Measurements from ENCODE around the gene SLC22A3.
"Not testable (repeated sequence)": the region's sequence is repeated elsewhere in the genome, so short reads cannot be mapped to it uniquely, and the experiment has no call there.

SLC22A3 gene, protein sequence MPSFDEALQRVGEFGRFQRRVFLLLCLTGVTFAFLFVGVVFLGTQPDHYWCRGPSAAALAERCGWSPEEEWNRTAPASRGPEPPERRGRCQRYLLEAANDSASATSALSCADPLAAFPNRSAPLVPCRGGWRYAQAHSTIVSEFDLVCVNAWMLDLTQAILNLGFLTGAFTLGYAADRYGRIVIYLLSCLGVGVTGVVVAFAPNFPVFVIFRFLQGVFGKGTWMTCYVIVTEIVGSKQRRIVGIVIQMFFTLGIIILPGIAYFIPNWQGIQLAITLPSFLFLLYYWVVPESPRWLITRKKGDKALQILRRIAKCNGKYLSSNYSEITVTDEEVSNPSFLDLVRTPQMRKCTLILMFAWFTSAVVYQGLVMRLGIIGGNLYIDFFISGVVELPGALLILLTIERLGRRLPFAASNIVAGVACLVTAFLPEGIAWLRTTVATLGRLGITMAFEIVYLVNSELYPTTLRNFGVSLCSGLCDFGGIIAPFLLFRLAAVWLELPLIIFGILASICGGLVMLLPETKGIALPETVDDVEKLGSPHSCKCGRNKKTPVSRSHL

DNA sequence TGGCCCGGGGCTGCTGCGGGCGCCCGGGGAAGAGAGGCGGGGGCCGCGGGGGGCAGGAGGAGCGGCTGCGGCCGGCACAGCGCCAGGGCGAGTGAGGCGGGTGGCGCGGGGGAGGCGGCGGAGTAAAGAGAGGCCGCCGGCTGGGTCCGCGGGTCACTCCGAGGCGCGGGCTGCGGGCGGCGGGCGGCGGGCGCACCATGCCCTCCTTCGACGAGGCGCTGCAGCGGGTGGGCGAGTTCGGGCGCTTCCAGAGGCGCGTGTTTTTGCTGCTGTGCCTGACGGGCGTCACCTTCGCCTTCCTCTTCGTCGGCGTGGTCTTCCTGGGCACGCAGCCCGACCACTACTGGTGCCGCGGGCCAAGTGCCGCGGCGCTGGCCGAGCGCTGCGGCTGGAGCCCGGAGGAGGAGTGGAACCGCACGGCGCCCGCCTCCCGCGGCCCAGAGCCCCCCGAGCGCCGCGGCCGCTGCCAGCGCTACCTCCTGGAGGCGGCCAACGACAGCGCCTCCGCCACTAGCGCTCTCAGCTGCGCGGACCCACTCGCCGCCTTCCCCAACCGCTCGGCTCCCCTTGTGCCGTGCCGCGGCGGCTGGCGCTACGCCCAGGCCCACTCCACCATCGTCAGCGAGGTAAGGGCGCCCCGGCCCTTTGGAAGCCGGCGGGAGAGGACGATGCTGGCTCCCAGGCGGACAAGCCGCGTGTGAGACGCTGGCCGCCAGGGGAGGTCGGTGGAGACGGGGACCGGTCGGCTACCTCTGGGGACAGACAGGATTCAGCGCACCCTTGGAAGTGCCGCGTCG is at the start of gene SLC22A3:
Gene SLC22A3 (plus strand): TSS at position 156 of the 797 bp plus-strand sequence. CDS start 42 bp downstream, at position 198.
- Histone ChIP-seq H3K27me3 (ENCODE audit: insufficient read depth, low read length) (peaks cover 71% of the 10 kb centered on the region), H3K36me3 (ENCODE audit: insufficient read depth, low read length) (no peaks in the 10 kb centered on the region), H3K4me1 (ENCODE audit: insufficient read depth, low read length) (peaks cover 6% of the 10 kb centered on the region), H3K9me3 (ENCODE audit: low read length) (peaks cover 2% of the 10 kb centered on the region), H3K4me3 (ENCODE audit: low read length) (peak within 1 kb of the TSS; percentile 6), H2AFZ (ENCODE audit: low read depth, low read length) (peak within 1 kb of the TSS; percentile 85)

DNA sequence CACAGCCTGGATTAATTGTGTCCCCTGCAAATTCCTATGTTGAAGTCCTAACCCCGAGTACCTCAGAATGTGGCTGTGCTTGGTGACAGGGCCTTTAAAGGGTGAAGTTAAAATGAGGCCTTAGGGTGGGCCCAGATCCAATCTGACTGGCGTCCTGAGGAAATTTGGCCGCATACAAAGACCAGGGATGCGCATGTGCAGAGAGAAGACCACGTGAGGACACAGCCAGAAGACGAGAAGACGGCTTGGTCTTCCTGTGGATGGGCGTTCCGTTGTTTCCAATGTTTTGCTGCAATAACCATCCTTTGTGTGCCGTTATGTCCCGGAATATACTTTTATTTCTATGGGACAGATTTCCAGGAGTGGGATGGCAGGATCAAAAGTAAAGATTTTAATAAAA is 48.6 kb upstream of the SLC22A3 start:
- Histone ChIP-seq H3K4me1 (ENCODE audit: insufficient read depth, low read length) (no peaks in the 10 kb centered on the region), H3K9me3 (ENCODE audit: low read length) (no peaks in the 10 kb centered on the region), H3K4me3 (ENCODE audit: low read length) (no peak overlapping the region), H2AFZ (ENCODE audit: low read depth, low read length) (no peak overlapping the region), H3K27me3 (ENCODE audit: insufficient read depth, low read length) (no peaks in the 10 kb centered on the region), H3K36me3 (ENCODE audit: insufficient read depth, low read length) (no peaks in the 10 kb centered on the region)

DNA sequence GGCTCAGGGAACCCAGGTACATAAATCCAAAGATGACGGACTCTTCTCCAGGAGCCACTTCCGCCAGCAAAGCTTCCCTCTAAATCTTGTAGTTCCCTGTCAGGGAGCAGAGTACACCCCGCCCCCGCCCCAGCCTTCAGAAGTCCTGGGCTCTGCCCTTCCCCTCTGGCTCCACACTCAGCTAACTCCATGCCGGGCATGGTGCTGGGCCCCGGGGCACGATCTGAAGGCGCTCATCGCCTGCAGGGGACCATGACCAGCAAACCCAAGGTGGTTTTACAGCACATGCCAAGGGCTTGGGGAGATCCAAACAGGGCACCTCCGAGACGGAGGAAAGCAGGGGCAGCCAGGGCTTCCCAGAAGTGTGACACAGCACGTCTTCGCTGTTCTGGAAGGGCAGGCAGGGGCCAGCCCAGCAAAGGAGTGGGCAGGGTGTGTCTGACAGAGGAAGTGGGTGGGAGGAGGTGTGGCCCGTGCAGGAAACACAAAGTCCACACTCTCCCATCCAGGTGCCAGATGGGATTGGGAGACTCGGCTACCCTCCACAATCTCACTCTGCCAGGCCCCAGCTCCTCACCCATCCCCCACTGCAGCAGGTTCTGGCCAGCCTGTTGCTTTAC is 48.0 kb upstream of the SLC22A3 start:
- no peaks in the 10 kb centered on the region for H3K27me3 ChIP-seq (ENCODE audit: insufficient read depth, low read length)
- no peaks in the 10 kb centered on the region for H3K9me3 ChIP-seq (ENCODE audit: low read length)
- H3K4me1 ChIP-seq (ENCODE audit: insufficient read depth, low read length) = no peaks in the 10 kb centered on the region
- H3K36me3 ChIP-seq (ENCODE audit: insufficient read depth, low read length) = no peaks in the 10 kb centered on the region
- H3K4me3 ChIP-seq (ENCODE audit: low read length) = no peak overlapping the region
- H2AFZ ChIP-seq (ENCODE audit: low read depth, low read length) = no peak overlapping the region

DNA sequence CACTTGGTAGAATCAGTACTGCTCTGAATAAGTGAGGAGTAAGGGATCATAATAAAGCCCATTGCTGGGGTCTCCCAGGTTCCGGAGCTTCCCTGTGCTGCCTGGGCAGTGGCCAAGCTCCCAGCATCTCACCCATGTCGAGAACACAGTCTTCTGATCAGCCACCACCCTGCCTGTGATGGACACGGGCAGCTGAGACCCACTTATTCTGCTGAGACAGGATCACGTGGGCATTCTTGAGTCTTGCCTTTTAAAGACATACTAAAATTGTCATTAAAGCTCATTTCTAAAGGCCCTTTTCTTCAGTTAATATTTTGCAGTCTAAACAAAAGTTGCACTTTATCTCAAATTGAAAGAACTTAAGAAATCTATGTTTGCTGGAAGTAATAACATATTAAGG is 46.8 kb upstream of the SLC22A3 start:
- Histone ChIP-seq H3K4me1 (ENCODE audit: insufficient read depth, low read length) (no peaks in the 10 kb centered on the region), H3K36me3 (ENCODE audit: insufficient read depth, low read length) (no peaks in the 10 kb centered on the region), H2AFZ (ENCODE audit: low read depth, low read length) (no peak overlapping the region), H3K27me3 (ENCODE audit: insufficient read depth, low read length) (no peaks in the 10 kb centered on the region), H3K4me3 (ENCODE audit: low read length) (no peak overlapping the region), H3K9me3 (ENCODE audit: low read length) (no peaks in the 10 kb centered on the region)

DNA sequence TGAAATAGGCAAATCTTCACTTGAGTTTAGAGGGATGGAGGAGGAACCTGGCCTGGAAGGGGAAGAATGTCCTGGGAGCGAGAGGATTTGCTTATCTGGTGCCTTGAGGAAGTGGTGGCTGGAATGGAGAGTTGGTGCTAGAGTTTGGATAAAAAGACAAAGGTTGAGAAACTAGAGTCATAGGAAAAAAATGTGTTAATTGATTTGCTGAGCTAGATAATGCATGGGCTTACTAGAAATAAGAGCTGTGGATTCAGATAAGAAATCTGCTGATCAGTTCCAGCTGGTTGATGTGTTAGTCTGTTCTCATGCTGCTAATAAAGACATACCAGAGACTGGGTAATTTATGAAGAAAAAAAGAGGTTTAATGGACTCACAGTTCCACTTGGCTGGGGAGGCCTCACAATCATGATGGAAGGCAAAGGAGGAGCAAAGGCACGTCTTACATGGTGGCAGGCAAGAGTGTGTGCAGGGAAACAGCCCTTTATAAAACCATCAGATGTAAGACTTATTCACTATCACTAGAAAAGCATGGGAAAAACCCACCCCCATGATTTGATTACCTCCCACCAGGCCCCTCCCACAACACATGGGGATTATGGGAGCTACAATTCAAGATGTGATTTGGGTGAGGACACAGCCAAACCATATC is 45.6 kb upstream of the SLC22A3 start:
- H3K9me3 ChIP-seq (ENCODE audit: low read length); H3K27me3 ChIP-seq (ENCODE audit: insufficient read depth, low read length); H2AFZ ChIP-seq (ENCODE audit: low read depth, low read length); H3K4me3 ChIP-seq (ENCODE audit: low read length); H3K4me1 ChIP-seq (ENCODE audit: insufficient read depth, low read length); H3K36me3 ChIP-seq (ENCODE audit: insufficient read depth, low read length): not testable (repeated sequence)

DNA sequence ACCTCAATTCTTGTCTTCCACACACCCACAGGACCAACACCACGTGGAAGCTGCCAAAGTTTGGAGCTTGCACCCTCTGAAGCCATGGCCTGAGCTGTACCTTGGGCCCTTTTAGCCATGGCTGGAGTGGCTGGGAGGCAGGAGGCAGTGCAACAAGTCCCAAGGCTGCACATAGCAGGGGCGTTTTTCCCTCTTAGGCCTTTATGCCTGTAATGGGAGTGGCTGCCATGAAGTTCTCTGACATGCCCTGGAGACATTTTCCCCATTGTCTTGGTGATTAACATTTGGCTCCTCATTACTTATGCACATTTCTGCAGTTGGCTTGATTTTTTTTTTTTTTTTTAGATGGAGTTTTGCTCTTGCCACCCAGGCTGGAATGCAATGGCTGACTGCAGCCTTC is 44.4 kb upstream of the SLC22A3 start:
- Histone ChIP-seq H3K27me3 (ENCODE audit: insufficient read depth, low read length) (no peaks in the 10 kb centered on the region), H3K9me3 (ENCODE audit: low read length) (no peaks in the 10 kb centered on the region), H2AFZ (ENCODE audit: low read depth, low read length) (no peak overlapping the region), H3K4me1 (ENCODE audit: insufficient read depth, low read length) (no peaks in the 10 kb centered on the region), H3K4me3 (ENCODE audit: low read length) (no peak overlapping the region), H3K36me3 (ENCODE audit: insufficient read depth, low read length) (no peaks in the 10 kb centered on the region)

DNA sequence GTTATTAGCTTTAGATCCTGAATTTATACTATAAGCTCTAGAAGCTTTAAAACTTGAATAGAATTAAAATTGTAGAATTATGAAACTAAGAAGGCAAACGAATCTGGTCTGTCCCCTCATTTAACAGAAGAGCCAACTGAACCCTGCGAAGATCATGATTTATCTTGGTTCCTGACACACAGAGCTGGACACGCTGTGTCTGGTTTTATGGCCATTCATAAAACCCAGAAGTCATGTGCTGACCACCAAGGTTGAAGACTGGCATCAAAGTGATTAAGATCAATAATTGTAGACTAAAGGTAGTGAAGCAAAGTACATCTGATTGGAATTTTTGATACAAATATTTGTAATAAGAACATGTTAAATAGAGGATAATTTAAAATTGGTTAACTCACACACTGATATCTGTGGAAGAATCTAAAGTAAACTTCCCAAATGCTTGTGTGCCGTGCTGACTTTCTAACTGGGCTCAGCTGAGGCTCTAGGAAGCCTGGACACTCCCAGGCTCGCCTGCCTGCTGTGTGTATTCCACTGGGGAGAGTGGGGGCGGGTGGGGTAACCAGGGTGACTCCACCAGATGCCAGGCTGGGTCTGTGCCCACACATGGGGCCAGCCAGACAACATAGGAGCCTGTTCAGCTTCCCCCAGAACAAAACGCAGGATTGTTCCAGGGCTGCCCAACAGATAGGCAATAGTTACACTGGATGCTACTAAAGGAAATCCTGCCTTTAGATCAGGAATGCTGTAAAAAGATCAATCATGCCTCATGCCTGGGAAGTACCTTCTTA is 42.1 kb upstream of the SLC22A3 start:
- Histone ChIP-seq H3K36me3 (ENCODE audit: insufficient read depth, low read length) (no peaks in the 10 kb centered on the region), H2AFZ (ENCODE audit: low read depth, low read length) (no peak overlapping the region), H3K9me3 (ENCODE audit: low read length) (no peaks in the 10 kb centered on the region), H3K27me3 (ENCODE audit: insufficient read depth, low read length) (no peaks in the 10 kb centered on the region), H3K4me3 (ENCODE audit: low read length) (no peak overlapping the region), H3K4me1 (ENCODE audit: insufficient read depth, low read length) (no peaks in the 10 kb centered on the region)

DNA sequence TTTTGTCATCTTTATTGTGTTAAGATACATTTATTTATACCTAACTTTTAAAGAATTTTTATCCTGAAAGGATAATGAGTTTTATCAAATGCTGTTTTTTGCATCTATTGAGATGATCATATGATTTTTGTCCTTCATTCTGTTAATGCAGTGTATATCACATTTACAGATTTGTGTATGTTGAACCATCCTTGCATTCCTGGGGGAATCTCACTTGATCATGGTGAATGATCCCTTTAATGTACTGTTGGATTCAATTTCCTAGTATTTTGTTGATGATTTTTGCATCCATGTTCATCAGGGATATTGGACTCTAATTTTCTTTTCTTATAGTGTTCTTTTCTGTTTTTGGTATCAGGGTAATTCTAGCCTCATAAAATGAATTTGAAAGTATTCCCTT is 38.5 kb upstream of the SLC22A3 start:
- H3K36me3 ChIP-seq (ENCODE audit: insufficient read depth, low read length) = no peaks in the 10 kb centered on the region
- no peaks in the 10 kb centered on the region for H3K27me3 ChIP-seq (ENCODE audit: insufficient read depth, low read length)
- no peak overlapping the region for H3K4me3 ChIP-seq (ENCODE audit: low read length)
- H2AFZ ChIP-seq (ENCODE audit: low read depth, low read length) = no peak overlapping the region
- no peaks in the 10 kb centered on the region for H3K4me1 ChIP-seq (ENCODE audit: insufficient read depth, low read length)
- H3K9me3 ChIP-seq (ENCODE audit: low read length) = no peaks in the 10 kb centered on the region

DNA sequence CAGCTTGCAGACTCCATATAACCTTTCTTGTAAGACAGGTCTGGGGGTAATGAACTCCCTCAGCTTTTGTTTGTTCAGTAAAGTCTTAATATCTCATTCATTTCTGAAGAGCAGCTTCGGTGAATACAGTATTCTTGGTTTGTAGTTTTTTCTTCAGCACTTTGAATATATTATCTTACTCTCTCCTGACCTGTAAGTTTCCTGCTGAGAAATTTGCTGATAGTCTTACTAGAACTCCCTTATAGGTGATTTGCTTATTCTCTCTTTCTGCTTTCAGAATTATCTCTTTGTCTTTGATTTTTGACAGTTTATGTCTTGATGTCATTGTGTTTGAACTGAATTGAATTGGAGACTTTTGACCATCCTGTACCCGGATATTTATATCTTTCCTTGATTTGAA is 35.3 kb upstream of the SLC22A3 start:
- H3K36me3 ChIP-seq (ENCODE audit: insufficient read depth, low read length) = no peaks in the 10 kb centered on the region

DNA sequence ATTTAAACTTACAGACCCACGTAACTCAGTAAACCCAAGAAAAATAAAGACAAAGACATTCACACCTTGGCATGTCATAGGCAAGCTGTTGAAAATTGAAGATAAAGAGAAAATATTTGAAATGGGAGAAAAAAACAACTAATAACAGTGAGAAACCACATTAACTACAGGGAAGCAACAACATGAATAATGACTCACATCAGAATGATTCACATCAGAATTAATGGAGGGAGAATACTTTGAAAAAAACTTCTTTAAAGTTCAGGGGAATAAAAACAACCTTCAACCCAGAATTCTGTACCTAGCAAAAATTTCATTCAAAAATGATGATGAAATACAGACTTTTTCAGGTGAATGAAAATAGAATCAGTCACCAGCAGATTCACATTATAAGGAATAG is 32.9 kb upstream of the SLC22A3 start:
- no peaks in the 10 kb centered on the region for H3K36me3 ChIP-seq (ENCODE audit: insufficient read depth, low read length)
- no peak overlapping the region for H2AFZ ChIP-seq (ENCODE audit: low read depth, low read length)
- H3K27me3 ChIP-seq (ENCODE audit: insufficient read depth, low read length) = no peaks in the 10 kb centered on the region
- no peaks in the 10 kb centered on the region for H3K9me3 ChIP-seq (ENCODE audit: low read length)
- no peak overlapping the region for H3K4me3 ChIP-seq (ENCODE audit: low read length)
- H3K4me1 ChIP-seq (ENCODE audit: insufficient read depth, low read length) = no peaks in the 10 kb centered on the region

More for the DNA sequence above, 35.3 kb upstream of the SLC22A3 start:
- no peaks in the 10 kb centered on the region for H3K4me1 ChIP-seq (ENCODE audit: insufficient read depth, low read length)
- no peaks in the 10 kb centered on the region for H3K9me3 ChIP-seq (ENCODE audit: low read length)
- H3K27me3 ChIP-seq (ENCODE audit: insufficient read depth, low read length) = no peaks in the 10 kb centered on the region
- no peak overlapping the region for H2AFZ ChIP-seq (ENCODE audit: low read depth, low read length)
- H3K4me3 ChIP-seq (ENCODE audit: low read length) = no peak overlapping the region

DNA sequence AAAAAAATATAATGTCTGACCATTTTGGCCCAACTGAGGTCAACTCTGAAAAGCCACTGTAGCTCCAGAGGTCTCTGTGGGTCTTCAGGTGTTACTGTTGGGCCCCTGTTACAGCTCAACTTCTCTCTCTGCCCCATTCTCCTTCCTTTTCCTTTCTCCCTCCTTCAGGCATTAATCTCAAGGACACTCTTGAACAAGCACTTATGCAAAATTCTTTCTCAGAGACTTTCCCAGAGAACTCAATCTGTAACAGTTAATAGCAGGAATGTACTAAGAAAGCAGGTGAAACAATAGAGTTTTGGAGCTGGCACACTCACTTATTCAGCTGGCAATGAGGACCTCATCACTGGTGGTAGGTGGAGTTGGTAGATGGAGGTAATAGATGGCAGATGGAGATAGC is 31.9 kb upstream of the SLC22A3 start:
- no peaks in the 10 kb centered on the region for H3K27me3 ChIP-seq (ENCODE audit: insufficient read depth, low read length)
- no peaks in the 10 kb centered on the region for H3K4me1 ChIP-seq (ENCODE audit: insufficient read depth, low read length)
- no peaks in the 10 kb centered on the region for H3K36me3 ChIP-seq (ENCODE audit: insufficient read depth, low read length)
- H2AFZ ChIP-seq (ENCODE audit: low read depth, low read length) = no peak overlapping the region
- H3K9me3 ChIP-seq (ENCODE audit: low read length) = no peaks in the 10 kb centered on the region
- no peak overlapping the region for H3K4me3 ChIP-seq (ENCODE audit: low read length)

DNA sequence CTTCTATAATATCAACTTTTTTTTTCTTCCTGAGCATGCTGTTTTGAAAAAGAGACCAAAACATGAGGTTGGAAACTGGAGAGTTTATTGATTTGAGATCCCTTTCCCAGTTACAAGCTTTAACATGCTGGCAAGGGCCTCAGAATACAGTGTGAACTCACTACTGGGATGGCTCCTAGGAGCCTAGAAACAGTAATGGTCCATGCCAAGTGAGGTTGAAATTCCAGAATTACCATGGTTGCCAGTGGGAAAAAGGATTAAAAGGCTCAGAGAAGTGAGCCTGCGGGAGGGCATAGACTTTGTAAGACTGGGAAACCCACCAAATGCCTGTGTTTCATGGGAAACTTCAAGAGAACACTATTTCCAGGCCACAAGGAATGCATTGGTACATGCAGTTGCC is 28.9 kb upstream of the SLC22A3 start:
- H3K4me1 ChIP-seq (ENCODE audit: insufficient read depth, low read length) = no peaks in the 10 kb centered on the region
- H3K9me3 ChIP-seq (ENCODE audit: low read length) = no peaks in the 10 kb centered on the region
- H2AFZ ChIP-seq (ENCODE audit: low read depth, low read length) = no peak overlapping the region
- H3K36me3 ChIP-seq (ENCODE audit: insufficient read depth, low read length) = no peaks in the 10 kb centered on the region
- H3K4me3 ChIP-seq (ENCODE audit: low read length) = no peak overlapping the region
- H3K27me3 ChIP-seq (ENCODE audit: insufficient read depth, low read length) = no peaks in the 10 kb centered on the region

All from neuron (in vitro differentiated cells).